Astrocyte (in vitro differentiated cells and primary cell): ENCODE data around the gene LLCFC1.

Experiments used
- EZH2 ChIP-seq: IDR thresholded peaks from 2 replicates; pipeline ENCODE4 v1.6.1; 2012; ENCODE audit warnings: mild to moderate bottlenecking, low read length, inconsistent platforms; ENCODE audit not compliant: insufficient read depth
- TF ChIP-seq, protein P1 (sequence below): IDR thresholded peaks from 2 replicates; pipeline ENCODE4 v1.5.1; 2011; ENCODE audit warnings: low read depth, mild to moderate bottlenecking, inconsistent platforms, low read length, moderate library complexity; ENCODE audit not compliant: insufficient read depth

DNA sequence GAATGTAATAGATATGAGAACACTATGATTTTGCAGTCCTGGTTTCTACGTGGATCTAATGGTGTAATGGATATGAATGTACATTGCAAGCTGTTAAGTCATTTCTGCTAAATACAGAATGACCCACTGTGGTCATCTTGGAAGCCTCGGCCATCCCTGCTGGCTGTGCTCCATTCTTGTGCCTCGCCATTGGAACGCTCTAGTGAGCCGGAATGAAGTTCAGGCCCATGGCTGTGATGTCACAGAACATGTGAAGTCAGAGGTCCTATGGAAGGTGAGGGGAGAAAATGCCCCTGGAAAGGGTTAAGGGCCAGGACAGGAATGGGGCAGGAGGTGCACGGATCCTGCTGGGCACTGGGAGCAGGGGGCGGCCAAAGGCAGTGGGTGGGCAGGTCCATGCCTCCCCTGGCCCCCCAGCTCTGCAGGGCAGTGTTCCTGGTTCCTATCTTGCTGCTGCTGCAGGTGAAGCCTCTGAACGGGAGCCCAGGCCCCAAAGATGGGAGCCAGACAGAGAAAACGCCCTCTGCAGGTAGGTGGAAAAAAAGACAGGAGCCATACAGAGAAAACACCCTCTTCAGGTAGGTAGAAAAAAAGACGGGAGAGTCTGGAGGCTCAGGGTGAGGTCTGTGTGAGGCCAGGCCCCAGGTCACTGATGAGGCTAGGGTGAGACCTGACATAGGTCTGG, at the start of gene LLCFC1:
- TF ChIP-seq, protein P1, sequence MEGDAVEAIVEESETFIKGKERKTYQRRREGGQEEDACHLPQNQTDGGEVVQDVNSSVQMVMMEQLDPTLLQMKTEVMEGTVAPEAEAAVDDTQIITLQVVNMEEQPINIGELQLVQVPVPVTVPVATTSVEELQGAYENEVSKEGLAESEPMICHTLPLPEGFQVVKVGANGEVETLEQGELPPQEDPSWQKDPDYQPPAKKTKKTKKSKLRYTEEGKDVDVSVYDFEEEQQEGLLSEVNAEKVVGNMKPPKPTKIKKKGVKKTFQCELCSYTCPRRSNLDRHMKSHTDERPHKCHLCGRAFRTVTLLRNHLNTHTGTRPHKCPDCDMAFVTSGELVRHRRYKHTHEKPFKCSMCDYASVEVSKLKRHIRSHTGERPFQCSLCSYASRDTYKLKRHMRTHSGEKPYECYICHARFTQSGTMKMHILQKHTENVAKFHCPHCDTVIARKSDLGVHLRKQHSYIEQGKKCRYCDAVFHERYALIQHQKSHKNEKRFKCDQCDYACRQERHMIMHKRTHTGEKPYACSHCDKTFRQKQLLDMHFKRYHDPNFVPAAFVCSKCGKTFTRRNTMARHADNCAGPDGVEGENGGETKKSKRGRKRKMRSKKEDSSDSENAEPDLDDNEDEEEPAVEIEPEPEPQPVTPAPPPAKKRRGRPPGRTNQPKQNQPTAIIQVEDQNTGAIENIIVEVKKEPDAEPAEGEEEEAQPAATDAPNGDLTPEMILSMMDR = no peak
- no peak for TF ChIP-seq EZH2
